Vagina (tissue), 2 donors: ENCODE results near the gene SMIM35.

Experiments
- CTCF ChIP-seq, 3 experiments: fragments of 450-650 bp in 2 of 3; fragments of 200-600 bp in 1 of 3; sonication (generic) in 1 of 3; IDR thresholded peaks; one replicate each; pipeline ENCODE4 v1.5.1; 2017 to 2019; ENCODE audit warnings: antibody characterized with exemption in 3 of 3, mild to moderate bottlenecking in 2 of 3, moderate library complexity in 2 of 3
- POLR2A ChIP-seq, 2 donors: fragments of 450-650 bp; IDR thresholded peaks; one replicate each; pipeline ENCODE4 v1.6.1; 2017; ENCODE audit warnings: antibody characterized with exemption in 2 of 2, mild to moderate bottlenecking in 2 of 2, moderate library complexity in 2 of 2
- POLR2AphosphoS5 ChIP-seq, 2 donors: sonication (generic); formaldehyde crosslinking; IDR thresholded peaks; one replicate each; pipeline ENCODE4 v1.9.0; 2017; ENCODE audit warnings: antibody characterized with exemption in 2 of 2, mild to moderate bottlenecking in 2 of 2, low read depth in 1 of 2; ENCODE audit not compliant: insufficient read depth in 1 of 2

DNA sequence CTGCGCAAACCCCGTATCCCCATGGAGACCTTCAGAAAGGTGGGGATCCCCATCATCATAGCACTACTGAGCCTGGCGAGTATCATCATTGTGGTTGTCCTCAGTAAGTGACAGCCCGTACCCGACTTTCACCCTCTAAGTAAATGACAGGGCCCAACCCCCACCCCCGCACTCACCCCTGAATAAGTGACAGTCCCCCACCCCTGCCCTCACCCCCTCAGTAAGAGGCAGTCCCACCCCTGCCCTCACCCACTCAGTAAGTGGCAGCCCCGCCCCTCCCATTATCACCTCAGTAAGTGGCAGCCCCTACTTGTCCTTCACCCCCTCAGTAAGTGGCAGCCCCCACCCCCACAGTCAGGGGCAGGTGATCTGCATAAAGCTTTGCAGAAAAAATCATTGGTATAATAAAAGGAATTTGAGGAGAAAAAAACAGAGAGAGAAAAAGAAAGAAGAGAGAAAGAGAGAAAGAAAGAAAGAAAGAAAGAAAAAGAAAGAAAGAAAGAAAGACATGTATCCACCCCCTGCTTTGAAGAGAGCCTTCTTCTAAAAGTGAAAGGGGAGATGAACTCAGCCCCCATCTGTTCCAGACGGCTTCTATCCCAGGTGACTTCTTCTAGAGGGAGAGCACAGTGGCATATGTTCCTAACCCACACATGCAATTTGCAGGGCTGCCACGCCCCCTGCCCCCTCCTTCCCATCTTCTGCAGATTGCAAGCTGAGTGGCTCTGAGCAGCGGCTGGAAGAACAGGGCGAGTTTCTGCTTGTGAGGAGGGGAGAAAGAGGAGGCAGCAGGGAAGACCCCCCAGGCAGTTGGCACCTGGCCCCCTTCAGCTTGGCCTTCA, 12.5 kb upstream of the SMIM35 start:
- TF ChIP-seq CTCF (IDR thresholded peaks at IDR 0.05) = no peak
- no peak for TF ChIP-seq POLR2AphosphoS5 (IDR thresholded peaks at IDR 0.05; ENCODE audit: insufficient read depth in 1 of 2, low read depth in 1 of 2)
- no peak for TF ChIP-seq POLR2A (IDR thresholded peaks at IDR 0.05)
